ENCODE measurements around the gene ZNF831. TPM values are rescaled to one million over a fixed set of nuclear protein-coding genes. Genes with fewer than 3 reads are reported as not detected.

Gene ZNF831
- total RNA-seq, 4 donors from 2014 or later = 0.16 to 1.0 (median 0.34) TPM; not detected in 1

GRCh38 chr20:59145247-59145923, 18.2 kb upstream of the ZNF831 start:
- H3K36me3 ChIP-seq = no peaks in the 10 kb centered on the region
- WGBS = 83% methylated on average over 5 of the region's 5 CpGs
- H3K27me3 ChIP-seq = no peaks in the 10 kb centered on the region
- no peaks in the 10 kb centered on the region for H3K9me3 ChIP-seq
- H3K4me1 ChIP-seq = peaks cover 38% of the 10 kb centered on the region
- TF ChIP-seq POLR2AphosphoS5 (IDR thresholded peaks at IDR 0.05) (no peak), EP300 (IDR thresholded peaks at IDR 0.05) (no peak), POLR2A (IDR thresholded peaks at IDR 0.05) (no peak), CTCF (IDR thresholded peaks at IDR 0.05) (no peak)
- peak in 1 of 2 donors; percentile 35 for DNase-seq (ENCODE audit: low spot score in 2 of 2)
- no peak overlapping the region for H3K4me3 ChIP-seq
- H3K27ac ChIP-seq = no peak overlapping the region

- Histone ChIP-seq H3K4me1 (peaks cover 45% of the 10 kb centered on the region), H3K4me3 (peak overlapping the region; percentile 2), H3K36me3 (no peaks in the 10 kb centered on the region), H3K9me3 (no peaks in the 10 kb centered on the region), H3K27ac (peak overlapping the region; percentile 42), H3K27me3 (no peaks in the 10 kb centered on the region)
- peak in 1 of 2 donors; percentile 59 for DNase-seq (ENCODE audit: low spot score in 2 of 2)
- 76% methylated on average over 23 of the region's 23 CpGs for WGBS
- TF ChIP-seq CTCF (IDR thresholded peaks at IDR 0.05) (no peak), POLR2AphosphoS5 (IDR thresholded peaks at IDR 0.05) (no peak), POLR2A (IDR thresholded peaks at IDR 0.05) (no peak), EP300 (IDR thresholded peaks at IDR 0.05) (no peak)
Measured at GRCh38 chr20:59145924-59146779, 17.5 kb upstream of the ZNF831 start.

GRCh38 chr20:59146780-59147565, 16.6 kb upstream of the ZNF831 start:
- DNase-seq (ENCODE audit: low spot score in 2 of 2) = no peak
- Histone ChIP-seq H3K4me1 (peaks cover 52% of the 10 kb centered on the region), H3K4me3 (peak overlapping the region; percentile 2), H3K9me3 (no peaks in the 10 kb centered on the region), H3K27me3 (no peaks in the 10 kb centered on the region), H3K36me3 (no peaks in the 10 kb centered on the region), H3K27ac (peak overlapping the region; percentile 42)
- 32% methylated on average over 8 of the region's 8 CpGs for WGBS
- TF ChIP-seq EP300 (IDR thresholded peaks at IDR 0.05) (no peak), POLR2AphosphoS5 (IDR thresholded peaks at IDR 0.05) (no peak), POLR2A (IDR thresholded peaks at IDR 0.05) (no peak), CTCF (IDR thresholded peaks at IDR 0.05) (no peak)

GRCh38 chr20:59147586-59147985, 16.0 kb upstream of the ZNF831 start:
- H3K27ac ChIP-seq = no peak overlapping the region
- H3K36me3 ChIP-seq = no peaks in the 10 kb centered on the region
- no peaks in the 10 kb centered on the region for H3K27me3 ChIP-seq
- no peaks in the 10 kb centered on the region for H3K9me3 ChIP-seq
- TF ChIP-seq EP300 (IDR thresholded peaks at IDR 0.05) (no peak), POLR2AphosphoS5 (IDR thresholded peaks at IDR 0.05) (no peak), POLR2A (IDR thresholded peaks at IDR 0.05) (no peak), CTCF (IDR thresholded peaks at IDR 0.05) (no peak)
- WGBS = 79% methylated on average over 3 of the region's 3 CpGs
- no peak for DNase-seq (ENCODE audit: low spot score in 2 of 2)
- H3K4me1 ChIP-seq = peaks cover 58% of the 10 kb centered on the region
- no peak overlapping the region for H3K4me3 ChIP-seq

Measured in suprapubic skin (tissue), 4 donors.